Neural crest cell (in vitro differentiated cells): Measurements from ENCODE around the gene ESPL1. TPM values are rescaled to one million over a fixed set of nuclear protein-coding genes. Genes with fewer than 3 reads are reported as not detected.

ENCODE experiments used
- DNase-seq: peaks from one replicate; pipeline ENCODE4 v3.0.0; 2021; ENCODE audit warnings: low read depth, mixed read lengths, low spot score
- H3K27ac Mint-ChIP-seq: one replicate; pipeline ENCODE4 v1.8.0; 2021; ENCODE audit warnings: mild to moderate bottlenecking, mixed read lengths; ENCODE audit not compliant: unreplicated experiment
- H3K27me3 Mint-ChIP-seq: 2 replicates; pipeline ENCODE4 v1.8.0; 2021; ENCODE audit warnings: low read depth, mild to moderate bottlenecking, mixed read lengths
- H3K36me3 Mint-ChIP-seq: 2 replicates; pipeline ENCODE4 v1.8.0; 2021; ENCODE audit warnings: low read depth, mild to moderate bottlenecking, mixed read lengths
- H3K4me1 Mint-ChIP-seq: 2 replicates; pipeline ENCODE4 v1.8.0; 2021; ENCODE audit warnings: mixed read lengths
- H3K4me3 Mint-ChIP-seq: one replicate; pipeline ENCODE4 v1.8.0; 2021; ENCODE audit warnings: mild to moderate bottlenecking, mixed read lengths
- H3K9me3 Mint-ChIP-seq: 2 replicates; pipeline ENCODE4 v1.8.0; 2021; ENCODE audit warnings: mixed read lengths
- CTCF ChIP-seq: fragments of 200-600 bp; sonication (generic); conservative IDR thresholded peaks from 2 replicates; pipeline ENCODE4 v1.5.0; 2021; ENCODE audit warnings: antibody characterized with exemption, mild to moderate bottlenecking
- total RNA-seq: library from RNA; stranded (reverse); gene quantifications from 2 replicates; pipeline ENCODE4 v1.2.1, GENCODE V29; 2021

Gene ESPL1
- total RNA-seq, 1 donor from 2014 or later: 65.8 TPM

- Mint-ChIP-seq H3K36me3 (no peaks in the 10 kb centered on the region), H3K27ac (peak overlapping the region; percentile 44), H3K9me3 (no peaks in the 10 kb centered on the region), H3K27me3 (peaks cover 54% of the 10 kb centered on the region), H3K4me3 (peak overlapping the region; percentile 76), H3K4me1 (peaks cover 61% of the 10 kb centered on the region)
- no peak for DNase-seq
- TF ChIP-seq CTCF: no peak
Measured at GRCh38 chr12:53224897-53225634, 43.0 kb upstream of the ESPL1 start.

- Mint-ChIP-seq H3K36me3 (no peaks in the 10 kb centered on the region), H3K9me3 (no peaks in the 10 kb centered on the region), H3K27me3 (peaks cover 51% of the 10 kb centered on the region), H3K4me1 (peaks cover 61% of the 10 kb centered on the region), H3K4me3 (peak overlapping the region; percentile 76), H3K27ac (peak overlapping the region; percentile 21)
- no peak for TF ChIP-seq CTCF
- no peak for DNase-seq
Measured at GRCh38 chr12:53225635-53226424, 42.3 kb upstream of the ESPL1 start.

GRCh38 chr12:53226815-53227214, 41.3 kb upstream of the ESPL1 start:
- Mint-ChIP-seq H3K4me3 (peak overlapping the region; percentile 65), H3K27me3 (peaks cover 55% of the 10 kb centered on the region), H3K27ac (peak overlapping the region; percentile 62), H3K4me1 (peaks cover 64% of the 10 kb centered on the region), H3K9me3 (no peaks in the 10 kb centered on the region), H3K36me3 (no peaks in the 10 kb centered on the region)
- no peak for TF ChIP-seq CTCF
- no peak for DNase-seq

DNA sequence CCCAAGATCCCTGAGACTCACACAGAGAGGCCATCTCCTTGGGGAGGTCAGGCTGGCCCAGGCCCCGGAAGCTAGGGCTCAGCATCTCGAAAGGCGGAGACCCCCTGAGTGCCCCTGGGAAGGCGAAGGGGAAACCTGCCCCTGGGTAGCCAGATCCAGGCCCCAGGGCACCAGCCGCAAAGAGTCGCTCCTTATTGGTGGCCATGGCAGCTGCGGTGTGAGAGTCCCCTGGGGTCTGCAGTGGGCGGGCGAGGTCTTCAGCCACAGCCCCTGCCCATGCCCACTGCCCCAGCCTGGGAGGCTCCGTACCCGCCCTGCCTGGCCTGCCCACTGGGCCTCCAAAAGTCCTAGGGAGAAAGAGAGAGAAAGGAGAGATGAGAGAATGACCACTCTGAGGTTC, 40.8 kb upstream of the ESPL1 start:
- TF ChIP-seq CTCF: no peak
- DNase-seq: no peak
- Mint-ChIP-seq H3K36me3 (no peaks in the 10 kb centered on the region), H3K27me3 (peaks cover 53% of the 10 kb centered on the region), H3K4me3 (peak overlapping the region; percentile 65), H3K27ac (no peak overlapping the region), H3K4me1 (peaks cover 59% of the 10 kb centered on the region), H3K9me3 (no peaks in the 10 kb centered on the region)

DNA sequence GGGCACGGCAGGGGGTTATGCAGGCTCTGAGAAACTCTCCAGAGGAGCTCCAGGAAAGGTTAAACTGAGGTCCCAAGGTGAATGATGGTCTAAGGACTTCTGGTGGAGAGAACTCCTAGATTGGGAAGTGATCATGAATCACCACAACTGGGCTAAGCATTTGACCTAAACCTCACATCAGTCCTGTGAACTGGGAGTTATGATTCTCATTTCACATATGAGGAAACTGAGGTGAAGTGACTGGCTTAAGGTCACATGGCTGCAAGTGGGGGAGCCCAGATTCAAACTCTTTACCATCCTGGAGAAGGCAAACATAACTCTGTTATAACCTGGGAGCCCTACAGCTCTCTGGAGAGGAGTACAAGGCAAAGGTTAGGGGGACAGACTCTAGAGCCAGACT, 40.3 kb upstream of the ESPL1 start:
- Mint-ChIP-seq H3K27ac (no peak overlapping the region), H3K27me3 (peaks cover 58% of the 10 kb centered on the region), H3K4me1 (peaks cover 59% of the 10 kb centered on the region), H3K4me3 (no peak overlapping the region), H3K9me3 (no peaks in the 10 kb centered on the region), H3K36me3 (no peaks in the 10 kb centered on the region)
- TF ChIP-seq CTCF: no peak
- no peak for DNase-seq
